NCI-H2196 (cell line): Measurements from ENCODE around the gene COPS7B.
A peak's percentile ranks its signal among the peaks of the same experiment; 100 is the strongest.

ENCODE experiments used
- DNase-seq: peaks from one replicate; lab custom pipeline; 2025; ENCODE audit not compliant: unreplicated experiment; lab: John Stamatoyannopoulos, UW

Gene COPS7B

DNA sequence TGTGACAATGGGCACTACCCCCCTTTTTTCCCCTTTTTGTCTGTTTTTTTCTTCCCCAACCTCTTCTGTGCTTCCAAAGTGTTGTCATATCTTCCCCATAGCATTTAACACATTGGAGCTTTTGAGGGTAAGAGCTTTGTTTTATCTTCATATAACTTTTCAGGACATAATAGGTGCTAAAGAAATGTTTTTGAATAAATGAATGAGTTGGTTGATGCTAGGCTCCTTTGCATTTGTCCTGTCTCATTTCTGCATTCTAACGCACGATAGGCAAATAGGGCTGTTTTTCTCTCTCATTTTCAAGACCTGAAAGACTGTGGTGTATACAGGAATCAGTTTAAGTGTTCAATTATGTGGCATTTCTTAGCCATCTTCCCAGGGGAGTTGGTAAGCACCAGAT, 832 bp upstream of the COPS7B start:
- DNase-seq = no peak

DNA sequence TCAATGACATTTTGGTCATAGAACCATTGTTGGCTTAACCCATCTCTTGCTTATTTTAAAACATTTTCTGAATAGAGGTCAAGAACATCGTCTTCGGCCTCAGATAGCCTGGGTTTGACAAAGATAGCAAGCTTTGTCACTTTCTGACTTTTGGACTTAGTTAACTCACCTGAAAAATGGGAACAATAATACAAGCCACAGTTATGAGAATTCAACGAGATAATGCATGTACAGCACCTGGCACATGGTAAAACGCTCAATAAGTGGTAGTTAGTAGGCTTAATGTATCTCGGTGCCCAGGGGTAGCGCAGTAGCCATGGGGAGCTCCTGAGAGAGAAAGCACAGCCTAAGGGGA, 446 bp upstream of the COPS7B start:
- DNase-seq = no peak

DNA sequence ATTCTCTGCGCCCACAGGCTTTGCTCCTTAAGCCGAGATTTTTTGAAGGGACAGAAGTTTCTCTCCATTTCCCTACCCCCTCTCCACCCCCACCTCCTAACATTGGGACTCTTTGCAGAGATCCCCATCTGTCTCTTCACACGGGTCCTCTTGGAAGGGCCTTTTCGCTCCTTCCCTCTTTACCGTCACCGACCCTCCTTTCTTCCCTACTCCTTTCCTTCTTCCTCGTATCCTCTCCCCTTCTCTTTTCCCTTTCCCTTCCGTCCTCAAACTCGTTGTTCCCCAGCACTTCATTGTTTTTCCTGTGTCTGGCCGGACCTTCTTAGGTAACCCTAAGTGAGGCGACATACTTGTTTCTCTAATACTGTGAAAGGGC, 660 bp downstream of the COPS7B start:
- no peak for DNase-seq

DNA sequence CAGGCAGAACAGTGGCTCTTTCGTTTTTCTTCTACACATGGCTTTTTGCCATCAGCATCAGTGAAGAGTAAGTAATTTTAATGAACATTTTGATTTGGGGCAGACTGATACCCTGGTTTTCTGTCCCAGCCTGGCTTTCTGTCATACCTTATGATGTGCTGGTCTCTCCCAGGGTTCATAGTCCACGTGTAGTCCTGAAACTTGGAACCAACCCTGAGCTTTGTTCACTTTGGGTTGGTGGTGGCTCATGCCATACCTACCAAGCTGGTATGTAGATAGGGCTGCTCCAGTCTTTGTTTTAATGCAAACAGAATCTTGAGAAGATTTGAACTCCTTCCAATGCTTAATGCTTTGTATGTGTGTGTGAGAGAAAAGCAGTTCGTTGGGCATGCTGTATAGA, 4.9 kb downstream of the COPS7B start:
- no peak for DNase-seq

DNA sequence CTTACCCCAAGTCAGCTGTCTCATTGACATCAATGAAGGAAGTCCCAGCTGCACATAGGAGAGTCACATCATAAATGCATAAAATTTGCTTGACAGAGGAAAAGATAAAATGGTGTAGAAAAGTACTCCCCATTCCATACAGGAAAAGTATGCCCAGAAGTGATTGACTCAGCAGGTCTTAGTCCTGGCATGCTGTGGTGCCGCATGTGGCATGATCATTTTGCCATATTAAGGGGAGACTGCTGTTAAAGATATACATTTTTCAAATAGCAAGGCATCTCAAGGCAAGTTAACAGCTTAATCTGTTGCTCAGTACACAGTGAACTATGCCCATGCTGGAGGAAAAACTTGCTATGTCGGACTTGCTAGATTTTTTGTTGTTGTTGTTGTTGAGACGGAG, 8.1 kb downstream of the COPS7B start:
- no peak for DNase-seq

DNA sequence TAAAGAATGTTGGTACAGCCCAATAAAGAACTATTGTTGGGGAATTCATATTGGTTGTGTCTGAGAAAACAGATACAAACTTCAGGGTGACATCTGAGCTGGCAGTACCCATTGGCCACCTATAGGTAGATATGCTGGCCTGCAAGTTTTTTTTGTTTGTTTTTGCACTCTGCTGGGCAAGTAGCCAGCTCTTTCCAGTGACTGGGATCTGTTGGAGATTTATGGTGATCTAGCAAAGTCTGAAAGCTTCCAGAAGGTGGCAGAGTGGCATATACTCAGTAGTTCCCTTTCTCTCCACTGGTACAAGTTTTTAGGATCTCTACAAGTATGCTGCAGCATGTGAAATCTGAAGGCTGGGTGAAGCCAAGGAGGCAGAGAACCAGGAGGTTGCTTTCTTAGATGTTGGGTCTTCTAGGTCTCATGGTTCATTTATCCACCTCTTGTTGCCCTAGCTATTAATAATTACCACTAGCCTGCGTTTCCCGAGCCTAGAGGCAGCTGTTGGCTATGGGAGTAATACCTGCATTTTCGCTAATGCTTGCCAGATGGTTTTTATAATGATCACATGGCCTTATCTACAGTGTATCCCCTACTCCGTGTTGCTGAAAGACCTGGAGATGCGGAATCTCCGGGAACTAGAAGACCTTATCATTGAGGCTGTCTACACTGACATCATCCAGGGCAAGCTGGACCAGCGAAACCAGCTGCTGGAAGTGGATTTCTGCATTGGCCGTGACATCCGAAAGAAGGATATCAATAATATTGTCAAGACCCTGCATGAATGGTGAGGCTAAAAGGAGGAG, 9.5 kb downstream of the COPS7B start:
- DNase-seq = peak; percentile 91

DNA sequence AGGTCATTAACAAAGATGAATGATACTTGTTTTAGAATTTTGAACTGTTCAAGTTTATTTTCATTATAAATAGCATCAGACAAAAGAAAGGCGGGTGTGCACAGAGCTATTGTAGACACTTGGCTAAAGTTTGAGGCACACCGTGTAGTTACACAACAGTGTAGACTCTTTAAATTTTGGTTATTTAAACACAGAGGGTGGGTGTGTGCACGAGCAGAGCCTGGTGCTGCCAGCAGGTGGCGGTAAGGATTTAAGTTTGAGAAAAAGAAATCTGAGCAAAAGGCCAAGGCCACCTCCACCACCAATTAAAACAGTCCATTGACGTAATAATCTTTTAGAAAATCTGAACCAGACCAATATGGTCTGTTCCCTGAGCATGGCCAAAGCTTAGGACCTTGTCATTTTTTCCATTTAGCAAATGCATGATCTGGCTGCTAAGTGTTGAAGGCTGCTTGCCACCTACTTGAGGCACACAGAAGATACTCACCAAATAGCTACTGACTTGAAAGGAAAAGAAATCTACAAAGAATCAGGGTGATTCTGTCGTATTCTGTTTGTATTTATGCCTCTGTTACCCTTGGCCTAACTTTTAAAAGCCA, 14.3 kb downstream of the COPS7B start:
- DNase-seq = peak; percentile 66

DNA sequence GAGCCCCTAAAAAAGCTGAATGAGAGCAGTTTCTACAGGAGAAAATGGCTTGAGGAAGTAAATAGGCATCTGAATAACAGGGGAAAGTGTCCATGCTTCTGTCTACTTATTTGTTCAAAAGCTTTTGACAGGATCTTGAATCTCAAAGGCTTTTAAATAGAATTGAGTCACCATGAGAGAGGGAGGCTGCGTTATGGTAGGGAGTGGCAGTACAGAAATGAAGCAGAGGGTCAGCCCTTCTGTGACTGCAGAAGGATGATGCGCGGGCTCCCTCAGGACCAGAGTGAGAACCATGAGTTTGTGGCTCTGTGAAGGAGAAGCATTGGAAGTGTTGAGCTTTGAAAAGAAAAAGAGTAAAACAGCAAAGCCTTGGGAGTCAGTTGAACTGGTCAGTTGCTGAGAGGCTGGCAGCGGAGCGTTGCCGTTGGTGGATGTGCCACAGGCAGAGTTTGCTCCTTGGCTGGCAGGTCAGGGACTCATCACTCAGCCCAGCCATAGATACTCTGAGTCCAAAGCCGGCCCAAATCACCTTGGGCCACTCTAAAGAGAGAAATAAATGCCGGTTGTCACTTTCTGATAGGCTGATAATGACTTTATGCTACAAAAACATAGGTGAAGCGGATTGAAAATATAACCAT, 17.4 kb downstream of the COPS7B start:
- no peak for DNase-seq

DNA sequence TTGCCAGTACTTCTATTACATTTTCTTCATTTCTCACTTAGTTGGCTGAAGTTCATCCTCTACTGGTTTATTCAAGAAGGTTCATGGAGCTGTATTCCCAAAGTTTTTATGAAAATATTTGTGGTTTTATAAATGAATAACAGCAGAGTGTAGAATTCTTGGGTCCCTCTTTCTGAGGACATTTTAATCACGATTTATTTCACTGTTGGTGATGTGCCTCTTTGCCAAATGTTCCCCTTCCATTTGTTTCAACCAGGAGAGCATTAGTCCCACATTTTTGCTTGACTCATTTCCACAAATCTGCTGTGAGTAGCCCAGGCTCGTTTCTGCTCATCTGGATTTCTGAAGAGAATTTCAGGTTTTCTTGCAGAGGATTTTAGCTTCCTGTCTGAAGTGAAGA, 20.8 kb downstream of the COPS7B start:
- no peak for DNase-seq

DNA sequence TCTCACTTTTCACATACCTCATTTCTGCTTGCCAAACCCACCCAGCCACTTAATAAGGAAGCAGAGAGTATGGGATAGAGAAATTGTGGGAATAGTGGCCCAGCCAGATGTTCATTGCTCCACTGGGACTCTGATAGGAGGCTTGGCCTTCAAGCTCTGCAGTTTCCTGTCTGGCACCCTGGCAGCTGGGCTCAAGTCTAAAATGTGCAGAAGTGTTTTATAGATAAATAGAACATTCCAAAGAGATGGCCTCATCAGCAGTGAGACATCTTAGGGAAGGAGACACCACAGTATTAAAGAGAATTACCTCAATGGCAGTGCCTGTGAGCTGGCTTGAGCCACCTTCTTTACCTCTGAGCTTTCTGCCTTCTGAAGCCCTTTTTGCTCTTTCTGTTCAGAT, 24.7 kb downstream of the COPS7B start:
- no peak for DNase-seq

DNA sequence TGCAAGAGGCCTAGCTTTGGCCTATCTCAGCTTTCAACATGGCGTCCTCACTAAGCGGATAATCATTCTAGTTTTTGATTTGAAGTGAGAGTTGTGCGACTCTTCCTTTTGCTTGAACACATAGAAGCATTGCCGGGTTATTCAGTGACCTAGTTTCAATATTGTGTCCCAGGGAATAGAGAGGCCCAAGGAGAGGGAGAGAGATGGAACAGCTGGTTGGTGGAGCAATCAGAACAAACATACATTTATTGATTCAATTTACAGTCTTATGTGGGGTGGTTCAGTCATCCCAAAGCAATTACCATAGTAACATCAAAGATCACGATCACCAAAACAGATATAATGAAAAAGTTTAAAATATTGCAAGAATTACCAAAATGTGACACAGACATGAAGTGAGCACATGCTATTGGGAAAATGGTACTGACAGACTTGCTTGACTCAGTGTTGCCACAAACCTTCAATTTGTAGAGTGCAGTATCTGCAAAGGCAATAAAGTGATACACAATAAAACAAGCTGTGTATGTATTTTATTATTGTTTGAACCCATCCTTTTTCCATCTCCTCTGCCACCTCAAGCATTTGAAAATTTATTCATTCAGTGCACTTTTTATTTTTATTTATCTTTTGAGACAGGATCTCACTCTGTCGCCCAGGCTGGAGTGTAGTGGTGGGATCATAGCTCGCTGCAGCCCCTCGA, 30.2 kb downstream of the COPS7B start:
- DNase-seq = no peak

DNA sequence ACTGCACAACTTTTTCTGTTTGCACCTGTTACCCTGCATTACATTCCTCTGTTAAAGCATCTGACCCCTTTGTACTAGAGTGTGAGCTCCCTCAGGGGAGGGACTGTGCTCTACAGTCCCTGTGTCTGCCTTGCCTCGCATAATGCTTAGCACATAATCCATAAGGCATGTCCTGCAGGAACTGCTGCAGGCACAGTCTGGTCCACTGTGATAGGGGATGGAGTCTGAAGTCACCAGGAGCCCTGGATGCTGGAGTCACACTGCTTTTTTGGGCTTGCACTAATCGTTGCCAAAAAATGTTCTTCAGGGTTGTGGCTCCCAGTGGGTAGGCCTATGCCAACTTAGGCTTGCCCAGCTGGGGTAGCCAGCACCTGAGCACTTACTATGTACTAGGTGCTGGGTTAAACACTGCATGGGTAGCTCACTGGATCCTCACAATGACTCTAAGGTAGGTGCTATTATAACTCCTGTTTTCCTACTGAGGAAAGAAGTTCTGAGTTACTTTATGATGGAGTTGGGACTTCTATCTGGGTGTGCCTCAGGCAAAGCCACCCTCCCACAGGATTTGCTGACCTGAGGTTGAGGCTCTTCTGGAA, 33.3 kb downstream of the COPS7B start:
- no peak for DNase-seq

DNA sequence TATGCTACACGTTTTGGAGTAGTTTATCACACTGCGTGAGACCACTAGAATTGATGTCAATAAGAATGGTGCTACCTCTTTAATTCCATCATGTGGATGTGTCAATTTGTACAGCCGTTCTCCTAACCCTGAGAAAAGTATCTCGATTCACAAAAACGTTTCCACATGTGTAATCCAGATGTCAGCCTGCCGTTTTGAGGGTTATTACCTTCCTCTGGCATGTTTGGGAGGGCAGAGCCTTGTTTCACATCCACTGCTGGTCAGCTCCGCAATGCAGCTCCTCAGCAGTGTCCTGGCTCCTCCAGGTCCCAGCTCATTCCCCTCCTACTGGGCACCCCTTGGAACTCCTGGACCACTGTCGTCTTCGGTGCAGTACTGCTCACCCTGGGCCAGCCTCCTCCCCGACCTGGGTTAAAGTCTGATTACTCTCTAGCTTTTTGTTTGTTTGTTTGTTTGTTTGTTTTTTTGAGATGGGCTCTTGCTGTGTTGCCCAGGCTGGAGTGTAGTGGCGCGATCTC, 34.6 kb downstream of the COPS7B start:
- DNase-seq = no peak

DNA sequence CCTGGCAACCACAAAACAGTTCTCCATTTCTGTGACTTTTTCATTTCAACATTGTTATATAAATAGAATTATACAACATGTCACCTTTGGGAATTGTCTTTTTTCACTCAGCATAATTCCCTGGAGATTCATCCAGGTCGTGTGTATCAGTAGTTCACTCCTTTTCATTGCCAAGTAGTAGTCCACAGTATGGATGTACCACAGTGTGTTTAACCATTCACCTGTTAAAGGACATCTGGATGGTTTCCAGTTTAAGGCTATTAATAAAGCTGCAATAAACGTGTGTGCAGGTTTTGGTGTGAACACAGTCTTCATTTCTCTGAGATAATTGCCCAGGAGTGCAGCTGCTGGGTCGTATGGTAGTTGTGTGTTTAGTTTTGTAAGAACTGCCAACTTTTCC, 35.7 kb downstream of the COPS7B start:
- DNase-seq = no peak

DNA sequence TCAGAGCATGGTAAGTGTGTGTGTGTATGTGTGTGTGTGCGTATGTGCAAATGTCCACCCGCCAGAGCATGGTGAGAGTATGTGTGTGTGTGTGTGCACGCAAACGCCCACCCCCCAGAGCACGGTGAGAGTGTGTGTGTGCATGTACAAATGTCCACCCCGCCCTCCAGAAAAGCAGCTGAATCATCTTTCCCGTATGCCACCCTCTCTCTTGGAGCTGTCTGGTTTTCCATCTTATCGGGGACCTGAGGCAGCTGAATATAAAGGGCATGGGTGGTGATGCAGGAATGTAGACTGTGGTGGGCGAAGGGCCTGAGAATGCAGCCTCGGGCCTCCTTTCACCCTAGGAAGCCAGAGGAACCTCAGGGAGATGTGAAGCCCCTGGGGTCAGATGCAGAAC, 66.9 kb downstream of the COPS7B start:
- DNase-seq = no peak

DNA sequence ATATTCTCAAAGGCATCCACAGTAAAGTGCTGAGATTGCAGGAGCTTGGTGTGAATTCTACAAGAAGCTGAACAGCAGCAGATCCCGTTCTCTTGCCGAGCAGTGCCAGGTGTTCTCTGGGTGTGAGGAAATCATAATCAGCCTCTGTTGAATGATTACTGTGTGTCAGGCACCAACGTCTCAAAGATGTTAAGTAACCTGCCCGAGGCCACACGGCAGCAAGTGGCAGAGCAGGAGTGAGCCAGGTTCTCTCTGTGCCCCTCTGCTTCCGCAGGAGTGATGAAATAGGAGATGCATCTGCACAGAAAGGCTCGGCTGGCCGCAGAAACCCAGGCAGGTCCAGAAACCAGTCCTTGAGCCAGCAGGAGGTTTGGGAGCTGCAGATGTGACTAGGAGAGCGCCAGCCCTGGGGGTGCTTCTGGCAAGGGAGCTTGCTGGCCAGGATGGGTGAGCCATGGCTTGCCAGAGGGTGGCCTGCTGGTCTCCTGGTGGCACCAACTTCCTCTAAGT, 68.4 kb downstream of the COPS7B start:
- DNase-seq = no peak

DNA sequence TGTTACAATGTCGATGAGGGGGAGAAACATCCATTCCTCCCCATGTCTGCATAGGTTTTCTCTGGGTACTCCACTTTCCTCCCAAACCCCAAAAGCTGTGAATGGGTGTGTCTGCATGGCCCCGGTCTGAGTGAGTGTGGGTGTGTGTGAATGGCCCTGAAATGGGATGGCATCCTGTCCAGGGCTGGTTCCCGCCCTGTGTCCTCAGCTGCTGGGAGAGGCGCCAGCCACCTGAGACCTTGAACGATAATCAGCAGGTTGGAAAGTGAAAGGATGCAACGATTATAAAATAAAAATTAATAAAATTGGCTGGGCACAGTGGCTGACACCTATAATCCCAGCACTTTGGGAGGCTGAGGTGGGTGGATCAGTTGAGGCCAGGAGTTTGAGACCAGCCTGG, 70.7 kb downstream of the COPS7B start:
- DNase-seq = no peak
